Embryonic facial prominence (tissue), 1 donor: ENCODE results near the gene EPB41L3.

ENCODE experiments used
- DNase-seq: peaks from one replicate; pipeline ENCODE4 v3.0.0-alpha.2; 2016; ENCODE audit errors: extremely low spot score

Gene EPB41L3

GRCh38 chr18:5414546-5414945 is 129.3 kb downstream of the EPB41L3 start:
- no peak for DNase-seq

DNA sequence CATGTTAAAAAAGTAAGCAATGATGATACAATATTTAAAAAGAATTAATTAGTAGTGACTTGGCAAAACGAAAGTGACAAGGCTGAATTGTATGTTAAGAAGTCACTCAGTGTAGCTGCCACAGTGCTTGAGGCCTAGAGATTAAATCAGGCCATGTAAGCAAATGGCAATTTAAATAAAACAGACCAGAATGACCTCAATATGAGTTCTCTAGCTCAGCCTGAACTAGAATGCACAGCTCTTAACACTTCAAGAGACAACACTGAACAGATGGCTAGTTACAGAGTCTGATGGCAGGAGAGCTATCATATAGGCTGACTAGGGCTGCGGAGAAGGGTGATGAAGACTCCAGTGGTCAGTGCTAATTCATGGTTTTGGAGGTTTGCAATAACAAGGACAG is 130.3 kb downstream of the EPB41L3 start:
- no peak for DNase-seq

GRCh38 chr18:5410582-5410981 is 133.2 kb downstream of the EPB41L3 start:
- no peak for DNase-seq

GRCh38 chr18:5398269-5398668 is 145.5 kb downstream of the EPB41L3 start:
- no peak for DNase-seq

DNA sequence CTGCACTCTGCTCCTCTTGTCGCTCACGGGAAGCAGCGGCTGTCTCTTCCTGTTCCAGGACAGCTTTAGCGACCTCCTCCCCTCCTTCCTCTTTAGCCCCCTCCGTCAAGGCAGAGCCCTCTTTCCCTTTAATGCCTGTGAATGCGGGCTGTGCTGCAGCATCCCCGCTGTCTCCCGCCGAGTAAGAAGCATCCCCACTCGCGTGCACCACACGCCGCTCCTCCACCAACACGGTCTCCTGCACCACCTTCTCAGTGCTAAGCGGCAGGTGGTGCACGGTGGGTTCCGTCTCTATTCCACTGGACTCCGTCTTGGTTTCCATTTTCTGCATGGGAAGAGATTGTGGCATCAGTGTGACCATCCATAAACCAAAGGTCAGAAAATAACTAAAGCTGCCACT is 146.7 kb downstream of the EPB41L3 start:
- DNase-seq = no peak

GRCh38 chr18:5395860-5396448 is 147.8 kb downstream of the EPB41L3 start:
- no peak for DNase-seq

DNA sequence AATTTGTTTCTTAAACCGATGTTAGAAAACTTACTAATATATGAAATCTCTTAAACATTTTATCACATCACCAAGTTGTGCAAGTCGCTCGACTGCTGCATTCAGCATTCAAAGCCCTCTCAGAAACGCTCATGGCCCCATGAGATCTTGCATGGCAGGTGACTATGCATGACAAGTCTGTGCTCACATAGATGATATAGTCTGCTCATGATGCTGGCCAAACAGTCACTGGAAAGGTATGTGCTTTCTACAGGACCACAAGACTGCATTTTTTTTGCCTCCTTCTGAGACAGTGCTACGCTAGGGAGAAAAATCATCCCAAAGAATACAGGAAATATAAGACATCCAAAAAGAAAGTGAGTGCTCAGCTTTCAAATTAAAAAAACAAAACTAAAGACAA is 150.0 kb downstream of the EPB41L3 start:
- no peak for DNase-seq

DNA sequence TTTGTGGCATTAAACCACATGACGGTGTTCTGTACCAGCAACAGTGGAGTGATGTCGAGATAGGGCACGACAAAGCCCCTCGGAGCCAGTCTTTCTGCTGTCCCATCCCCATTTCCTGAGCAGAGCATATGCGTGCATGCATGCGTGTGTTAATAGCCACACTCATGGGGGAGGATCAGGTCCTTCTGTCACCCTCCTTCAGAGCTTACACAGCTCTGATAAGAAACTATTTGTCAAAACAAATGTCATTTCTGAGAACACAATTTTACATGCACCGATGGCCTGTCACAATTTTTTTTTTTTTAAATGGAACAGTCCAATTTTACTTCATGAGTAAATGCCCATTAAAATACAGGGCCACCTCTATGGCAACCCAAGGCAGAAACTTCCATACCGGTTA is 152.4 kb downstream of the EPB41L3 start:
- DNase-seq = no peak

DNA sequence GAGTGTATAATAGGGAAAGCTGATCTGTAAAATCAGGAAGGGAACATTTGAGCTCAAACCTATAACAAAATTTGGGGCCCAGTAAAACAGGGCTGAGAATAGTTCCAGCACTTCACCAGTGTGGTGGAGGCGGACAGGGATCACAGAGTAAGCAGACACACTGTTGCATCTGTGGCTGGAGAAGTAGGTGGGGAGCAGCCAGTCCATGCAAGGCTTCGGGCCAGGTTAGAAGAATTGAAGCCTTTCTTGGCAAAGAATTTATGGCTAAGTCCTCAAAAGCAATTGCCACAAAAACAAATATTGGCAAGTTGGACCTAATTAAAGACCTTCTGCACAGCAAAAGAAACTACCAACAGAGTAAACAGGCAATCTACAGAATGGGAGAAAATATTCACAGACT is 154.4 kb downstream of the EPB41L3 start:
- no peak for DNase-seq

DNA sequence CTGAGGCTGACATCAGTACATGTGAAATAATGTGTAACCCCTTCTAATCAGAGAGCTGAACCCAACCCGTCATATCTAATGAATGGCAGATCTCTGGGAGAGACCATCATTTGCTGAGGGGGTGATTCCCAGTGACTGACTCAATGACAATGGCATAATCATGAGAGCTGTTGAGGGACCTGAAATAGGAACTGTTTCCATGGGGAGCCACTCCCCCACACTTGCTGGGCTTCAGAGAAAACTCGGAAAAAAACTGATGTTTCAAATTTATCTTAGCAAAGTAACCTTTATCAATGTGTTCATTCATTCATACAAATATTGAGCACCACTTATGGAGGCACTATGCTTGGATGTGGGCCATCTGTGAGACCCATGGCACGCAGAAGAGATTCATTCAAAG is 154.9 kb downstream of the EPB41L3 start:
- no peak for DNase-seq

DNA sequence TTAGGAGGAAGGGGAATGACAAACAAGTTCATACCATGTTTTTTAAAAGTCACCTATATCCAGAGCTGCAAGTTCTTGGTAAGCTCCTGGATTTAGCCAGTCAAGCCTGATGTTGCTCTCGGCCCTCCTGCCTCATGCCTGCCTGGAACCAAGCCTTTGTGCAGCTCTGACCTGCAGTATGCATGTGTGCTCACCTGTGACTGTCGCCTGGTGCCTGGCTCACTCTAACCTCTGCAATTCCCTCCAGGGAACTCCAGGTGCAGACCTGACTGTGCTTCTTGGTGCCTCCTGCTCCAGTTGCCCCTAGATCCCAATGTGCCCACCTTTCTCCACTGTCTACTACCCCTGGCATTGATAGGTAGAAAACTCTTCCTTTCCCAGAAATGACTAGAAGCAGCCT is 163.2 kb downstream of the EPB41L3 start:
- DNase-seq = no peak

GRCh38 chr18:5376986-5377385 is 166.8 kb downstream of the EPB41L3 start:
- DNase-seq = no peak

GRCh38 chr18:5370332-5370731 is 173.5 kb downstream of the EPB41L3 start:
- no peak for DNase-seq

- DNase-seq = no peak
Measured at GRCh38 chr18:5369513-5369912, 174.3 kb downstream of the EPB41L3 start.

- DNase-seq = no peak
Measured at GRCh38 chr18:5365443-5365842, 178.4 kb downstream of the EPB41L3 start.

DNA sequence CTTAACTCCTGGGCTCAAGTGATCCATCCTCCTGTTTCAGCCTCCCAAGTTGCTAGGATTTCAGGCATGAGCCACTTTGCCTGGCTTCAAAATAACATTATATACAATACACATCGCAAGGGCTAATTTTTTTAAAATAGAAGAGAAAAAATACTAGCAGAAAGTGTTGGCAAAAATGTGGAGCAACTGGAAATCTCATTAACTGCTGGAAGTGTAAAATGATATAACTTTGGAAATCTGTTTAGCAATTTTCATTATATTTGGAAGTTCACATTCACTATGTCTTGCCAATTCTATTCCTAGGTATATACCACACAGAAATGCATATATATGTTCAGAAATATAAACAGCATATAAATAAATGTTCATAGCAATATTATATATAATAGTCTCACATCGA is 193.2 kb downstream of the EPB41L3 start:
- DNase-seq = no peak
